Measurements from ENCODE around the gene WFDC5. TPM values are rescaled to one million over a fixed set of nuclear protein-coding genes. Genes with fewer than 3 reads are reported as not detected.

WFDC5 gene
- total RNA-seq, 3 donors from 2014 or later (not counting 1 experiment from before 2014, with no cell fraction given), result not detected

- peaks cover 0 to 13% of the 10 kb centered on the region in 2 donors for H3K4me1 Mint-ChIP-seq
- peaks cover 26% of the 10 kb centered on the region in 2 donors for H3K27me3 Mint-ChIP-seq (ENCODE audit: low read depth in 2 of 2)
- ATAC-seq (no peak), DNase-seq (no peak)
- no peaks in the 10 kb centered on the region for H3K9me3 Mint-ChIP-seq
- H3K27ac ChIP-seq (ENCODE audit: low read length), result no peak overlapping the region
- no peak overlapping the region for H3K4me3 ChIP-seq (ENCODE audit: low read length)
- H3K4me1 ChIP-seq (ENCODE audit: control insufficient read depth, insufficient read depth, low read length), result peaks cover 4% of the 10 kb centered on the region
- H3K36me3 Mint-ChIP-seq, result no peaks in the 10 kb centered on the region
- TF ChIP-seq CTCF (IDR thresholded peaks at IDR 0.05), result no peak
- intact Hi-C loops (cut with micrococcal nuclease), result loop anchor here (1.0 to 5.0 kb wide), 2 partner anchors 52 to 139 kb away; no protein-coding TSS in a partner anchor
- H3K9me3 ChIP-seq (ENCODE audit: control insufficient read depth, insufficient read depth, low read length), result no peaks in the 10 kb centered on the region
- H3K36me3 ChIP-seq (ENCODE audit: control insufficient read depth, insufficient read depth, low read length), result no peaks in the 10 kb centered on the region
- WGBS (ENCODE audit: insufficient coverage), result 90% methylated on average over 8 of the region's 9 CpGs
- H3K27ac Mint-ChIP-seq, result no peak overlapping the region
- H3K4me3 Mint-ChIP-seq, result no peak overlapping the region
- H3K27me3 ChIP-seq (ENCODE audit: control insufficient read depth, insufficient read depth, low read length), result peaks cover 18% of the 10 kb centered on the region
Observed at GRCh38 chr20:45096781-45097180, 18.2 kb downstream of the WFDC5 start.

GRCh38 chr20:45095805-45096238, 19.2 kb downstream of the WFDC5 start:
- peak; percentile 59 to 75 (median 63) for ATAC-seq
- H3K27ac Mint-ChIP-seq, result no peak overlapping the region
- H3K4me3 Mint-ChIP-seq, result no peak overlapping the region
- peak; percentile 30 to 84 for DNase-seq
- Histone ChIP-seq H3K27ac (ENCODE audit: low read length) (no peak overlapping the region), H3K4me1 (ENCODE audit: control insufficient read depth, insufficient read depth, low read length) (peaks cover 4% of the 10 kb centered on the region), H3K4me3 (ENCODE audit: low read length) (no peak overlapping the region), H3K36me3 (ENCODE audit: control insufficient read depth, insufficient read depth, low read length) (no peaks in the 10 kb centered on the region), H3K27me3 (ENCODE audit: control insufficient read depth, insufficient read depth, low read length) (peaks cover 18% of the 10 kb centered on the region), H3K9me3 (ENCODE audit: control insufficient read depth, insufficient read depth, low read length) (no peaks in the 10 kb centered on the region)
- H3K9me3 Mint-ChIP-seq, result no peaks in the 10 kb centered on the region
- peaks cover 0 to 9% of the 10 kb centered on the region in 2 donors for H3K4me1 Mint-ChIP-seq
- peaks cover 21% of the 10 kb centered on the region in 2 donors for H3K27me3 Mint-ChIP-seq (ENCODE audit: low read depth in 2 of 2)
- H3K36me3 Mint-ChIP-seq, result no peaks in the 10 kb centered on the region
- WGBS (ENCODE audit: insufficient coverage), result 10% methylated on average over 7 of the region's 7 CpGs
- intact Hi-C loops (cut with micrococcal nuclease), result loop anchor here (1.0 to 5.0 kb wide), 2 partner anchors 52 to 139 kb away; no protein-coding TSS in a partner anchor
- TF ChIP-seq CTCF (IDR thresholded peaks at IDR 0.05), result peak; percentile 68

- no peak for TF ChIP-seq CTCF (IDR thresholded peaks at IDR 0.05)
- H3K27ac ChIP-seq (ENCODE audit: low read length), result no peak overlapping the region
- intact Hi-C loops (cut with micrococcal nuclease), result loop anchor here (5.0 kb wide), 1 partner anchor 138 kb away; no protein-coding TSS in a partner anchor
- Mint-ChIP-seq H3K27me3 (ENCODE audit: low read depth in 2 of 2) (peaks cover 13 to 14% of the 10 kb centered on the region in 2 donors), H3K9me3 (no peaks in the 10 kb centered on the region), H3K36me3 (no peaks in the 10 kb centered on the region), H3K27ac (no peak overlapping the region), H3K4me3 (no peak overlapping the region), H3K4me1 (peaks cover 0 to 3% of the 10 kb centered on the region in 2 donors)
- no peak for DNase-seq
- H3K4me3 ChIP-seq (ENCODE audit: low read length), result no peak overlapping the region
- 85% methylated on average over 11 of the region's 11 CpGs for WGBS (ENCODE audit: insufficient coverage)
- H3K4me1 ChIP-seq (ENCODE audit: control insufficient read depth, insufficient read depth, low read length), result peaks cover 4% of the 10 kb centered on the region
- ATAC-seq, result no peak
- H3K27me3 ChIP-seq (ENCODE audit: control insufficient read depth, insufficient read depth, low read length), result peaks cover 13% of the 10 kb centered on the region
- H3K36me3 ChIP-seq (ENCODE audit: control insufficient read depth, insufficient read depth, low read length), result peaks cover 4% of the 10 kb centered on the region
- no peaks in the 10 kb centered on the region for H3K9me3 ChIP-seq (ENCODE audit: control insufficient read depth, insufficient read depth, low read length)
Observed at GRCh38 chr20:45094864-45095574, 20.0 kb downstream of the WFDC5 start.
